Heart left ventricle (tissue), 16 donors: ENCODE measurements around the gene GDF10. TPM values are rescaled to one million over a fixed set of nuclear protein-coding genes. Genes with fewer than 3 reads are reported as not detected.

Experiments
- ATAC-seq, 4 donors: fragments of 200-7000 bp; cut with Tn5 transposase; one replicate each; pipeline ENCODE4 v1.9.1; 2020 to 2022; ENCODE audit warnings: moderate library complexity in 4 of 4, mild to moderate bottlenecking in 3 of 4, moderate number of reproducible peaks in 1 of 4
- DNase-seq, 5 donors: peaks; one replicate each; pipeline ENCODE4 v3.0.0-alpha.2; 2020
- H3K27ac ChIP-seq, 12 donors: fragments of 200-600 bp; sonication (generic) in 4 of 12; one replicate each; pipeline versions ENCODE4 v1.5.0 to v1.8.0; 2016 to 2022; ENCODE audit warnings: mild to moderate bottlenecking in 2 of 12
- H3K27me3 ChIP-seq, 9 donors: fragments of 200-600 bp; sonication (generic) in 2 of 9; one replicate each; pipeline versions ENCODE4 v1.5.1 to v1.8.0; 2016 to 2022; ENCODE audit warnings: mild to moderate bottlenecking in 3 of 9
- H3K36me3 ChIP-seq, 9 donors: fragments of 200-600 bp; sonication (generic) in 2 of 9; one replicate each; pipeline versions ENCODE4 v1.5.0 to v1.8.0; 2018 to 2022; ENCODE audit warnings: mild to moderate bottlenecking in 2 of 9
- H3K4me1 ChIP-seq, 12 donors: fragments of 200-600 bp; sonication (generic) in 4 of 12; one replicate each; pipeline versions ENCODE4 v1.5.0 to v1.8.0; 2016 to 2022; ENCODE audit warnings: mild to moderate bottlenecking in 3 of 12
- H3K4me3 ChIP-seq, 12 donors: fragments of 200-600 bp; sonication (generic) in 4 of 12; one replicate each; pipeline versions ENCODE4 v1.5.0 to v1.8.0; 2017 to 2022; ENCODE audit warnings: mild to moderate bottlenecking in 9 of 12, moderate library complexity in 4 of 12
- H3K9me3 ChIP-seq, 12 donors: fragments of 200-600 bp; sonication (generic) in 4 of 12; one replicate each; pipeline versions ENCODE4 v1.5.0 to v1.8.0; 2016 to 2022; ENCODE audit warnings: mild to moderate bottlenecking in 1 of 12
- POLR2A ChIP-seq, 2 donors: fragments of 450-650 bp; IDR thresholded peaks; one replicate each; pipeline ENCODE4 v1.6.1; 2017; ENCODE audit warnings: antibody characterized with exemption in 2 of 2, mild to moderate bottlenecking in 2 of 2, moderate library complexity in 2 of 2
- WGBS, 4 donors: extraction: QIAGEN DNeasy Blood & Tissue Kit in 2 of 4; methylation state at CpG; one replicate each; pipeline versions ENCODE4 v1.1.5 to v1.1.7; 2013 to 2018; 5-methylcytosine and 5-hydroxymethylcytosine counted together
- intact Hi-C, 10 donors: fragments of 100-400 bp; cut with DNase I; formaldehyde crosslinking; loops; one replicate each; pipeline versions ENCODE4 v1.11.1 to v1.14.2; 2022
- polyA plus RNA-seq, 2 donors: library from polyadenylated mRNA; stranded (reverse); fragments of 200-250 nt; gene quantifications; one replicate each; pipeline ENCODE4 v1.2.3, GENCODE V29; 2013
- total RNA-seq, 9 donors: library from RNA; depleted of rRNA in 2 of 9; stranded (reverse); fragments of >200 nt in 2 of 9; fragmentation: NEBNext Ultra II Directional in 3 of 9; extraction: Animal tissue kit (Norgen Biotek cat#: 25700) in 3 of 9; gene quantifications; one replicate each; pipeline versions ENCODE4 v1.1.0 to v1.2.4, GENCODE V29; 2016 to 2023
- TF ChIP-seq, protein P1 (sequence below), 12 donors: fragments of 200-600 bp; sonication (generic) in 4 of 12; IDR thresholded peaks; one replicate each; pipeline versions ENCODE4 v1.5.0 to v1.8.0; 2018 to 2022; ENCODE audit warnings: antibody characterized with exemption in 12 of 12, mild to moderate bottlenecking in 5 of 12
- donor health status: ischemic (EF 13 %, LVEDD 7.1; RV severe dilation, severe dysfunction).
- donor health status: healthy with polysubstance abuse.
- donor health status: DM: no; HTN: yes; CAD: no.
- donor health status: DM: no; HTN: no; CAD: no.
- donor health status: ischemic (EF 25% LVEDD 6.9; RV normal size, moderate dysfunction).
- donor health status: ischemic (EF 25% LVEDD 5.7; RV mildly dilated, moderate dysfunction).
- donor health status: healthy.
- donor health status: DM: yes; HTN: yes; CAD: no.
- donor health status: ischemic (EF 35%, LVEDD 5.7; RV mildly dilated, moderate dysfunction).
- donor health status: nonischemic (EF 11% LVEDD 7.7; RV severe dilation, severe dysfunction).
- donor health status: DM: yes; HTN: yes; CAD: no.
- donor health status: PGD.
- donor health status: ischemic (EF 29% LVEDD 5.4; RV normal size, mild dysfunction).
- donor health status: nonischemic (EF 23%, LVEDD 6.1; RV moderate dilation, normal function).

GDF10 gene
- total and polyA plus RNA-seq, 11 donors: 0.19 to 1.6 (median 0.30) TPM; not detected in 3

DNA sequence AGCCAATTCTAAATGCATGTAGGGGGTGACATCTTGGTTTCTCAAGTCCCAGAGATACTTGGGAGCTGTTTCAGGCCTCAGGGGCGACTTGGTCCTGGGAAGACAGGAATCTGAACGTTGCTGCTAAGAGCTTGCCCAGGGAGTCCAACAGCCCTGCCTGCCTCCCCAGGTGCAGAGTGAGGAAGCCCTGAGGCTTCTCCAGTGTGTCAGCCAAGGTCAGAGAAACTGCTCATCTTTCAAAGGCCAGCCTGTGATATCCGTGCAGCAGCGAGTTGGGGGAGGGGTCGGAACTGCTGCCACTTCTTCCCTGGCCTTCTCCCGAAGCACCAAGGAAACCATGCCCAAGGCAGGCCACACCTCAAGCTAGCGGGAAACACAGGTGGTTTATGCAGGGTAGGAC is 32.0 kb downstream of the GDF10 start:
- ATAC-seq: no peak
- DNase-seq: no peak

DNA sequence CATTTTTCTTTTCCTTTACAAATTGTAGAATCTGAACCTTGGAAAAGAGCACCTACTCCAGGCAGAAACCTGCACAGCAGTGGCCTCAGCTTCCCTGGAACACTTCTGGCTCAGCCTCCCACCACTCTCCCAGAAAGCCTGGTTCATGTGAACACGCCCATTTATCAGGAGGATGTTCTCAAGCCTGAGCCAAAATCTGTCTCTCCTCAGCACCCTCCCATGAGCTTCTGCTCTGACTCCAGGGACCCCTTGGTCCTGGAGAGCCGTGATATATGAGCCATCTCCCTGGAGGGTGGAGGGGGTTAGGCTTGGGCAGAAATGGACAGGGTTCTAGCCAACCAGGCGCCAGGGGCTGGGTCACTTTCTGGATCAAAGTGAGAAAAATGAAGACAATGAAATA is 32.4 kb downstream of the GDF10 start:
- Histone ChIP-seq H3K27ac (no peak overlapping the region), H3K9me3 (no peaks in the 10 kb centered on the region), H3K4me3 (no peak overlapping the region), H3K4me1 (no peaks in the 10 kb centered on the region), H3K36me3 (no peaks in the 10 kb centered on the region), H3K27me3 (peaks cover 0 to 3% (median 0%) of the 10 kb centered on the region in 9 donors)
- 72 to 80% (median 75%) methylated on average over 3 of the region's 3 CpGs for WGBS, 4 donors
- DNase-seq: no peak
- intact Hi-C loops: no loop called here
- ATAC-seq: no peak
- TF ChIP-seq POLR2A (IDR thresholded peaks at IDR 0.05): no peak
- TF ChIP-seq, protein P1, sequence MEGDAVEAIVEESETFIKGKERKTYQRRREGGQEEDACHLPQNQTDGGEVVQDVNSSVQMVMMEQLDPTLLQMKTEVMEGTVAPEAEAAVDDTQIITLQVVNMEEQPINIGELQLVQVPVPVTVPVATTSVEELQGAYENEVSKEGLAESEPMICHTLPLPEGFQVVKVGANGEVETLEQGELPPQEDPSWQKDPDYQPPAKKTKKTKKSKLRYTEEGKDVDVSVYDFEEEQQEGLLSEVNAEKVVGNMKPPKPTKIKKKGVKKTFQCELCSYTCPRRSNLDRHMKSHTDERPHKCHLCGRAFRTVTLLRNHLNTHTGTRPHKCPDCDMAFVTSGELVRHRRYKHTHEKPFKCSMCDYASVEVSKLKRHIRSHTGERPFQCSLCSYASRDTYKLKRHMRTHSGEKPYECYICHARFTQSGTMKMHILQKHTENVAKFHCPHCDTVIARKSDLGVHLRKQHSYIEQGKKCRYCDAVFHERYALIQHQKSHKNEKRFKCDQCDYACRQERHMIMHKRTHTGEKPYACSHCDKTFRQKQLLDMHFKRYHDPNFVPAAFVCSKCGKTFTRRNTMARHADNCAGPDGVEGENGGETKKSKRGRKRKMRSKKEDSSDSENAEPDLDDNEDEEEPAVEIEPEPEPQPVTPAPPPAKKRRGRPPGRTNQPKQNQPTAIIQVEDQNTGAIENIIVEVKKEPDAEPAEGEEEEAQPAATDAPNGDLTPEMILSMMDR (IDR thresholded peaks at IDR 0.05): no peak

More for the DNA sequence above, 32.0 kb downstream of the GDF10 start:
- WGBS, 4 donors: 74 to 84% (median 77%) methylated on average over 7 of the region's 7 CpGs
- no peaks in the 10 kb centered on the region for H3K9me3 ChIP-seq
- peaks cover 0 to 2% (median 0%) of the 10 kb centered on the region in 12 donors for H3K4me1 ChIP-seq
- H3K27ac ChIP-seq: no peak overlapping the region
- H3K27me3 ChIP-seq: no peaks in the 10 kb centered on the region
- no peaks in the 10 kb centered on the region for H3K36me3 ChIP-seq
- intact Hi-C loops: no loop called here
- no peak overlapping the region for H3K4me3 ChIP-seq
- TF ChIP-seq, protein P1 (IDR thresholded peaks at IDR 0.05): no peak
- no peak for TF ChIP-seq POLR2A (IDR thresholded peaks at IDR 0.05)

DNA sequence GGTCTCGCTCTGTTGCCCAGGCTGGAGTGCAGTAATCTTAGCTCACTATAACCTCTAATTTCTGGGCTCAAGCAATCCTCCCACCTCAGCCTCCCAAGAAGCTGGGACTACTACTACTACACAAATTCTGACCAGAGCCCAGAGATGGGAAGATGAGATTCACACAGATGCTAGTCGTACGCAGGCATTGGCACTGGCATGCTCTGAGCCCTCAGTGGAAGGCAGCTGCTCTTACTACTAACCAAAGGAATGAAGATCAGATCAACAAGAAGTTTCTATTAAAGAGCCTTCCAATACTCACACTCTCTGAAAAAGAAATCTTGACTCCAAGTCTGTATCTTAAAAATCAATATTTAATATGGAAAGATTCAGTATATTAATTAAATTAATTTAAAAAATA is 32.9 kb downstream of the GDF10 start:
- no peak overlapping the region for H3K27ac ChIP-seq
- H3K4me1 ChIP-seq: no peaks in the 10 kb centered on the region
- intact Hi-C loops: no loop called here
- ATAC-seq: no peak
- no peaks in the 10 kb centered on the region for H3K9me3 ChIP-seq
- TF ChIP-seq, protein P1 (IDR thresholded peaks at IDR 0.05): no peak
- no peak for TF ChIP-seq POLR2A (IDR thresholded peaks at IDR 0.05)
- DNase-seq: no peak
- peaks cover 0 to 3% (median 0%) of the 10 kb centered on the region in 9 donors for H3K27me3 ChIP-seq
- WGBS, 4 donors: 87 to 92% (median 90%) methylated on average over 3 of the region's 3 CpGs
- no peak overlapping the region for H3K4me3 ChIP-seq
- no peaks in the 10 kb centered on the region for H3K36me3 ChIP-seq

DNA sequence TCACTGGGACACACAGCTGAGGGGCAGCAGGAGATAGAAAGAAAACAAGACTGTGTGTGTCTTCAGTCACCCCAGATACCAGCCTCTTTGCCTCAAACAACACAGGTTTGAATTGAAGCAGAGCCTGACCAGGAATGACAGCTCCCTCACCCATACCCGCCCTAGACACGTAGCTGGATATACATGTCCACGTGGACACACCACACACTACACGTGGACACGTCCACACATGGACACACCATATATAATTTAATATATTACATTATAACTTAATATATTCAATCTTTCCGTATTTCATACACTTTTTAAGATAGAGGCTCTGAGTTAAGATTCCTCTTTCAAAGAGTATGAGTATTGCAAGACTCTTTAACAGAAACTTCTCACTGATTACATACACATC is 33.5 kb downstream of the GDF10 start:
- H3K36me3 ChIP-seq: no peaks in the 10 kb centered on the region
- TF ChIP-seq POLR2A (IDR thresholded peaks at IDR 0.05): no peak
- TF ChIP-seq, protein P1 (IDR thresholded peaks at IDR 0.05): no peak
- H3K27ac ChIP-seq: no peak overlapping the region
- DNase-seq (no peak), ATAC-seq (no peak)
- H3K4me3 ChIP-seq: no peak overlapping the region
- intact Hi-C loops: no loop called here
- 85 to 90% (median 89%) methylated on average over 6 of the region's 6 CpGs for WGBS, 4 donors
- H3K9me3 ChIP-seq: no peaks in the 10 kb centered on the region
- no peaks in the 10 kb centered on the region for H3K4me1 ChIP-seq
- H3K27me3 ChIP-seq: peaks cover 0 to 3% (median 0%) of the 10 kb centered on the region in 9 donors
